ENCODE measurements around the gene CNTFR. TPM values are rescaled to one million over a fixed set of nuclear protein-coding genes. Genes with fewer than 3 reads are reported as not detected.

CNTFR gene
- total and polyA plus RNA-seq, 5 experiments from 2014 or later = not detected

- Mint-ChIP-seq H3K27me3 (no peaks in the 10 kb centered on the region), H3K36me3 (peaks cover 6 to 21% (median 7%) of the 10 kb centered on the region in 3 donors), H3K4me1 (peaks cover 11 to 31% (median 22%) of the 10 kb centered on the region in 4 donors), H3K27ac (peak within 1 kb of the TSS; percentile 77 to 99 (median 95)), H3K9me3 (no peaks in the 10 kb centered on the region), H3K4me3 (peak within 1 kb of the TSS; percentile 88 to 95 (median 92))
- POLR2A ChIA-PET = interaction anchor here (0.6 to 3.1 kb wide), 10 partner anchors 8 to 53 kb away, joined by 3 to 30 read pairs (median 7); partner anchors contain the start of genes ARID3C, CCL27, DCTN3 and GALT
- peak; percentile 72 to 92 (median 84) for DNase-seq
- peak; percentile 86 to 87 for ATAC-seq
Measured at GRCh38 chr9:34611811-34612787, 22.6 kb upstream of the CNTFR start, which contains the start of gene RPP25L. TSS of gene RPP25L (minus strand) at chr9:34612097. CDS start at chr9:34611296, 801 bp downstream.

- Mint-ChIP-seq H3K27me3 (no peaks in the 10 kb centered on the region), H3K27ac (peak overlapping the region; percentile 77 to 99 (median 95)), H3K4me1 (peaks cover 8 to 31% (median 22%) of the 10 kb centered on the region in 4 donors), H3K36me3 (peaks cover 0 to 15% (median 2%) of the 10 kb centered on the region in 3 donors), H3K4me3 (peak overlapping the region; percentile 88 to 95 (median 92)), H3K9me3 (no peaks in the 10 kb centered on the region)
- POLR2A ChIA-PET = interaction anchor here (0.5 to 3.1 kb wide), 7 partner anchors 9 to 165 kb away, joined by 3 to 30 read pairs (median 7); partner anchors contain the start of genes CCL27, DCTN3, GALT and SIGMAR1
- DNase-seq (no peak), ATAC-seq (peak in 1 of 2 donors; percentile 6)
Measured at GRCh38 chr9:34611251-34611810, 21.8 kb upstream of the CNTFR start.

- Mint-ChIP-seq H3K9me3 (no peaks in the 10 kb centered on the region), H3K4me3 (peak overlapping the region; percentile 5 to 95 (median 90)), H3K4me1 (peaks cover 7 to 31% (median 22%) of the 10 kb centered on the region in 4 donors), H3K36me3 (peaks cover 0 to 8% (median 0%) of the 10 kb centered on the region in 3 donors), H3K27ac (peak overlapping the region; percentile 18 to 97 (median 75)), H3K27me3 (no peaks in the 10 kb centered on the region)
- ATAC-seq (no peak), DNase-seq (no peak)
- POLR2A ChIA-PET = interaction anchor here (0.5 to 3.1 kb wide), 6 partner anchors 10 to 164 kb away, joined by 3 to 30 read pairs (median 8); partner anchors contain the start of genes DCTN3, GALT and SIGMAR1
Measured at GRCh38 chr9:34610434-34611206, 21.1 kb upstream of the CNTFR start.

- Mint-ChIP-seq H3K9me3 (no peaks in the 10 kb centered on the region), H3K36me3 (no peaks in the 10 kb centered on the region), H3K4me3 (no peak overlapping the region), H3K27me3 (peaks cover 0 to 6% (median 2%) of the 10 kb centered on the region in 5 donors), H3K4me1 (peaks cover 6 to 22% (median 17%) of the 10 kb centered on the region in 4 donors), H3K27ac (no peak overlapping the region)
- POLR2A ChIA-PET = interaction anchor here (1.4 kb wide), 1 partner anchor 13 kb away, joined by 4 read pairs; the partner anchor contains the start of gene DCTN3
- DNase-seq (no peak), ATAC-seq (no peak)
Measured at GRCh38 chr9:34607331-34607730, 17.8 kb upstream of the CNTFR start.

GRCh38 chr9:34606905-34607304 is 17.4 kb upstream of the CNTFR start:
- no peak for DNase-seq
- no peak overlapping the region for H3K27ac Mint-ChIP-seq
- peaks cover 5 to 18% (median 16%) of the 10 kb centered on the region in 4 donors for H3K4me1 Mint-ChIP-seq
- no peak for ATAC-seq
- POLR2A ChIA-PET = interaction anchor here (1.4 kb wide), 1 partner anchor 13 kb away, joined by 4 read pairs; the partner anchor contains the start of gene DCTN3
- H3K27me3 Mint-ChIP-seq = peaks cover 0 to 6% (median 2%) of the 10 kb centered on the region in 5 donors
- H3K36me3 Mint-ChIP-seq = no peaks in the 10 kb centered on the region
- H3K9me3 Mint-ChIP-seq = no peaks in the 10 kb centered on the region
- H3K4me3 Mint-ChIP-seq = no peak overlapping the region

GRCh38 chr9:34606190-34606589 is 16.7 kb upstream of the CNTFR start:
- H3K4me3 Mint-ChIP-seq = no peak overlapping the region
- peaks cover 0 to 8% (median 3%) of the 10 kb centered on the region in 5 donors for H3K27me3 Mint-ChIP-seq
- H3K36me3 Mint-ChIP-seq = no peaks in the 10 kb centered on the region
- H3K27ac Mint-ChIP-seq = no peak overlapping the region
- no peaks in the 10 kb centered on the region for H3K9me3 Mint-ChIP-seq
- no peak for ATAC-seq
- H3K4me1 Mint-ChIP-seq = peaks cover under 1 to 12% (median 11%) of the 10 kb centered on the region in 4 donors
- POLR2A ChIA-PET = interaction anchor here (1.4 kb wide), 1 partner anchor 14 kb away, joined by 4 read pairs; the partner anchor contains the start of gene DCTN3
- no peak for DNase-seq

GRCh38 chr9:34603610-34604231 is 14.2 kb upstream of the CNTFR start:
- H3K27me3 Mint-ChIP-seq = peaks cover 0 to 8% (median 3%) of the 10 kb centered on the region in 5 donors
- H3K4me1 Mint-ChIP-seq = no peaks in the 10 kb centered on the region
- ATAC-seq (peak; percentile 99), DNase-seq (peak; percentile 61 to 87 (median 77))
- POLR2A ChIA-PET = no interaction called here
- H3K4me3 Mint-ChIP-seq = no peak overlapping the region
- no peaks in the 10 kb centered on the region for H3K9me3 Mint-ChIP-seq
- H3K27ac Mint-ChIP-seq = peak overlapping the region in 1 of 10 donors; percentile 30
- H3K36me3 Mint-ChIP-seq = no peaks in the 10 kb centered on the region

- POLR2A ChIA-PET = no interaction called here
- DNase-seq (no peak), ATAC-seq (no peak)
- Mint-ChIP-seq H3K9me3 (no peaks in the 10 kb centered on the region), H3K27me3 (peaks cover 3 to 14% (median 10%) of the 10 kb centered on the region in 5 donors), H3K36me3 (no peaks in the 10 kb centered on the region), H3K4me1 (no peaks in the 10 kb centered on the region), H3K27ac (no peak overlapping the region), H3K4me3 (no peak overlapping the region)
Measured at GRCh38 chr9:34601937-34602573, 12.5 kb upstream of the CNTFR start.

- H3K36me3 Mint-ChIP-seq = no peaks in the 10 kb centered on the region
- no peak overlapping the region for H3K27ac Mint-ChIP-seq
- DNase-seq = no peak
- ATAC-seq = no peak
- no peaks in the 10 kb centered on the region for H3K4me1 Mint-ChIP-seq
- H3K4me3 Mint-ChIP-seq = no peak overlapping the region
- no peaks in the 10 kb centered on the region for H3K9me3 Mint-ChIP-seq
- peaks cover 11 to 22% (median 19%) of the 10 kb centered on the region in 5 donors for H3K27me3 Mint-ChIP-seq
- POLR2A ChIA-PET = no interaction called here
Measured at GRCh38 chr9:34600908-34601307, 11.4 kb upstream of the CNTFR start.

- ATAC-seq = no peak
- H3K9me3 Mint-ChIP-seq = no peaks in the 10 kb centered on the region
- H3K27ac Mint-ChIP-seq = no peak overlapping the region
- POLR2A ChIA-PET = no interaction called here
- H3K4me1 Mint-ChIP-seq = no peaks in the 10 kb centered on the region
- H3K4me3 Mint-ChIP-seq = no peak overlapping the region
- H3K27me3 Mint-ChIP-seq = peaks cover 12 to 29% (median 22%) of the 10 kb centered on the region in 5 donors
- H3K36me3 Mint-ChIP-seq = peaks cover 0 to 5% (median 0%) of the 10 kb centered on the region in 3 donors
- no peak for DNase-seq
Measured at GRCh38 chr9:34599546-34599945, 10.0 kb upstream of the CNTFR start.

- Mint-ChIP-seq H3K4me1 (peaks cover 16 to 34% (median 22%) of the 10 kb centered on the region in 4 donors), H3K9me3 (no peaks in the 10 kb centered on the region), H3K36me3 (peaks cover 0 to 5% (median 4%) of the 10 kb centered on the region in 3 donors), H3K27me3 (peaks cover 26 to 64% (median 48%) of the 10 kb centered on the region in 5 donors), H3K27ac (no peak overlapping the region), H3K4me3 (no peak overlapping the region)
- no peak for ATAC-seq
- POLR2A ChIA-PET = no interaction called here
- DNase-seq = no peak
Measured at GRCh38 chr9:34594177-34594576, 4.7 kb upstream of the CNTFR start.

All from naive thymus-derived CD8-positive, alpha-beta T cell (primary cell).